NK-92 (cell line): ENCODE results near the gene ANKRD66.

Experiments used
- DNase-seq: peaks from one replicate; lab custom pipeline; 2025; ENCODE audit not compliant: unreplicated experiment; lab: John Stamatoyannopoulos, UW

The ANKRD66 gene

DNA sequence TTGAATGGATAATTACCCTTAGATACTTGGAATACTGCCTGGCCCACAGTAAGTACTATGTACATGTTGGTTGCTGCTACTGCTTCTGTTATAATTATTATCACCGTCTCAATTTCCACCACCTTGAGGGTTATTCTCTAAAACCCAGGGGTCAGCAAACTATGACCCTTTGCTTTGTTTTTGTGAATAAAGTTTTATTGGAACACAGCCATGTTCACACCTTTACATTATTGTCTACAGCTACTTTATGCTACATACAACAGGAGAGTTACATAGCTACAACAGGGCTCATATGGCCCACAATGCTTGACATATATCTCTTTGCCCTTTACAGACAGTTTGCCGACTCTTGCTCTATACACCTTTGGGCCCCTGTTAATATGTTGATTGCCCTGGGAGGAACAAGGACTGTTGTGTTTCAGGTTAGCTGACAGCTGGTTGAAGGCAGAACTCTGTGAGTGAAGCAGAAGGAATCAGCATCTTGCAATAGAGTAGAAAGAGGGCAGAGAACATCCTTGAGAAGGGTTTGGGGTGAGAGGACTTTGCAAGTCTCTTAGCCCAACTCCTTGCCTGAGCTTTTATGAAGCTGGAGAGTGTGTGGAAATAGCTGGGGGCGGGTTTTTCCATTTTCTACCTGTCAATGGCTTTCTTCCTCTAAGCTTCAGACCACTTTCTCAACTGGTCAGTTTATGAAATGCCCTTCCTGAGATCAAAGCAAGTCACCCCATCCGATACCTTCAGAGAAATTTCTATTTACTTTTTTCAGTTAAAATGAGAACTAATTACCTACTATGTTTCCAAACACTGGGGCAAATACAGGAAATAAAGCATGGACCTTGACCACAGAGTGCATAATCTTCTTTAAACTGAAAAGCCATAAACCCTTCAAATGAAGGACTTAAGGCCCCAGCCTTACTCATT is 43.0 kb downstream of the ANKRD66 start:
- no peak for DNase-seq

DNA sequence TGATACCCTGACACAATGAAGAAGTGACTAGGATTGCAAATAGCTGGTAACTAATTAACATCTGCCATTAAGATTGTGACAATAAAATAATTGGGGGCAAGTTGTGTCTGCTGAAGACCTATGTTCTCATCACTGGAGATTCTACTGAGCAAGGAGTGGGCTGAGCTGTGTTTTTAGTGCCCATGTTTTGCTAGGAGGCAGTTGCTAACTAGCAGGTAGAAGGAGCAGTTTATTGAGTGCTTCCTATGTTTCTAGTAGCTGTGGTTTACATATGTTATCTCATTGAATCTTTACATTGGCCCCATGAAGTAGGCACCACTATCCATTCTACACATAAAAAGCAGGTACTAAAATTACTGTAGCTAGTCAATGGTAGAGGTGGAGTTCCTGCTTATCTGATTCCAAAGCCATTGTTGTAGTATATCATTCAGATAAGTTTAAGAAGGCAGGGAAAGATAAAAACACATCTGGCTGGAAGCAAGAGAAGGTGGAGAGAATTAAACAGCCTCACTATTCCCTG is 43.7 kb downstream of the ANKRD66 start:
- DNase-seq, result no peak

DNA sequence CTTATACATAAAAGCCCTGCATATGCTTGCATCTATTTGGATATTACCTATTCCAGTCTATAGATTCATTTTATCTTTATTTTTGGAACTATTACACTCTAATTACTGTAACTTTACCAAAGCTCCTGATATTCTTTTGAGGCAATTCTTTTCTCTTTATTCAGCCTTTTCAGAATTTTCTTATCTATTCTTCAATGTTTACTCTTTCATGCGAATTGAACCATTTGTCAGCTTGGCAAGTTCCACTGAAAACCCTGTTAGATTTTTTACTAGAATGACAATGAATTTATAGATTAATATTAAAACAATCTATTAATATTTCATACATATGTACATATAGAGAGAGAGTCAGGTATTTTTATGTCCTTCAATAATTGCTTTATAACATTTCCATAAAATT is 45.9 kb downstream of the ANKRD66 start:
- no peak for DNase-seq

DNA sequence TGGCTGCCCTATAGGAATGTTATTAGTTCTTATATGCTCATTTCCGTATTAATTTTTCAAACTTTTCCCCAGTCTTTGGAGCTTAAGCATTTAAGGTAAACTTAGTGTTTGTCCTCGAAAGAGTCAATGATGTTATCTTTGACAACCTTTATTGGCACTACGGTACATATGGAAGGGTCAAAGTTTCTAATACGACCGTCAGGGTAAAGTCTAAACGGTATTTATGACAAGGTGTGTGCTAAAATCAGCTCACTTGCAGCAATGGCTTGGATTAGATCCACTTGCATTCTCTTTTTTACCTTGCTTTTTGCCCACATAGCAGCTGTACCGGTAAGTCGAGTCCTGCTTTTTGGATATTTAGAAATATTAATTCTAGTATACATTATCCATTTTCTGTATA is 46.4 kb downstream of the ANKRD66 start, which contains the start of gene MEP1A:
TSS of gene MEP1A (plus strand) at position 252 of the 400 bp plus-strand sequence. CDS start at position 262, 10 bp downstream.
- no peak for DNase-seq

DNA sequence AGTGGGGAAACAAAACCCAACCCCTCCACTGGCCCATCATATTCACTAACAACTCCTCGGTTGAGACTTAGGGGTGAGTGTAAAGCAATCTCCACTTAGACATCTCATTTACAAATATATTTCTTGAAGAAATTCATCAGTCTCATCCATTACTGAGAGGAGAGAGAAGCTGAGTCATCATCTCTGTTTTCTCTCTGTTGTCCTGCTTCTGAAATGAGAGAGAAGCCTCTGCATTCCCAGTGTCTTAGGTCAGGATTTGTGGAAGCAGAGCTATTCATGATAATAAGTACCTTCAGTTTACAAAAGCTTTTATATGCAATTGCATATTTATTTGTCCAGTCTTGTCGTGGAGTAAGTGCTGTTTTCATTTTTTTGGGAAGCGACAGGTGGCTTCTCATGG is 47.3 kb downstream of the ANKRD66 start:
- DNase-seq, result no peak

DNA sequence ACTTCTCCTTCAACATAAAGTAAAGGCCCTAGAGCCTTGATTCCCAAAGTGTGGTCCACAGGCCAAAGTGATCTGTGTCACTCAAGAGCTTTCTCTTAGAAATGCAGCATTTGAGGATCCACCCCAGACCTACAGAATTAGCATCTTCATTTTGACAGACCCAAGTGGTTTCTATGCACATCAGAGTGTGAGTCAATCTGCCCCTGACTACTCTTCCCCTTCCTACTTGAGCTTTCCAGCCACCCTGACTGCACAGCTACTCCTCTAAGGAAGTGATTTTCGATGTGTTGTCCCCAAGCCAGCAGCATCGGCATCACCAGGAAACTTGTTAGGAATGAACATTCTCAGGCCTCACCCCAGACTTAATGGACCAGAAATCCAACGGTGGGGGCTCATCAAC is 49.1 kb downstream of the ANKRD66 start:
- DNase-seq, result no peak

DNA sequence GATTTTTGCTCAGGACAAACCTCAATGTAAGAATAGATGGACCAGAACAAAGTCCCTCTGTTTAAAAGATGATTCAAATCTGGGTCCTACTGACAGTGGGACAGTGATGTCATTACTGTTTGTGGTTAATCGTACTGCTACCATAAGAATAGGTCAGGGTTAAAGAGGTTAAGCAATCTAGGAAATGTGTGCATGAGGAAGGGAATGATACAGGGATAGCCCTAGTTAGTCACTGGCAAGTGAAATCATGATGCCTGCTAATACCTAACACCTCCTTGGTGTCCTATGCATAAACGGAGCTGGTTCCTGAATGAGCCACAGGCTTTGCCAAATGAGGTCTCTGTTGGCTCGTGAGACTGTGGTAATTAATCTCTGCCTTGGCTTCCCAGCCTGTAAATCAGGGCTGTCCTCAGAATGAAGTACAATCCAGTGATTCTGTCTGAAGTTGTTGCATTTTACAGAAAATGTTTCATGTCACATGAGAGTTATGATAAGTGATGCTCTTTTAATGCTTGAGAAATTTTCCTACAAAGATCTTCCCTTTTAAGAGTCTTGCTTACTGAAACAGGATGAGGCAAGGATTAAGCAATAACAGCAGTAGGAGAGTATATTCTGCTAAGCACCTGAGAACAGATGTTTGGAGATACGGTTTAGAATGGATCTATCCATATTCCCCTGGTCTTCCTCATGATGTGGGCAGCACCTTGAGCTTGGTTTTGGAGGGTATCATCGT is 50.3 kb downstream of the ANKRD66 start:
- no peak for DNase-seq

DNA sequence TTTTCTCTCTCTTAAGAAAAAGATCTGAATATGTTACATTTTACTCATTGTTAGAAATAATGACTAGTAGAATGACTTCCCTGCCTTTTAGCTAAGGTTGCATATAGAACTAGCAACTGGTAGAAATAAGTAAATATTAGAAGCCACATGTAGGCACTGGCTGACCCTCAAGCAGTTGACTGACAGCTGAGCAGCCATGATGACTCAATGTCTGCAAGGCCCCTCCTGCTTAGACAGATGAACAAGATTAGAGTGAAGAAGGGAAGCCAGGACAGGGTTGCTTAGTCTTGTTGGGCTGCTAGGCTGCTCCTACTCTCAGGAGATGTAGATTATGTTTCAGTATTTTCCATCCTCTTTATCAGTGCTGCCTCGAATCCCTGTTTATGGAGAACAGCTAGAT is 52.9 kb downstream of the ANKRD66 start:
- no peak for DNase-seq

DNA sequence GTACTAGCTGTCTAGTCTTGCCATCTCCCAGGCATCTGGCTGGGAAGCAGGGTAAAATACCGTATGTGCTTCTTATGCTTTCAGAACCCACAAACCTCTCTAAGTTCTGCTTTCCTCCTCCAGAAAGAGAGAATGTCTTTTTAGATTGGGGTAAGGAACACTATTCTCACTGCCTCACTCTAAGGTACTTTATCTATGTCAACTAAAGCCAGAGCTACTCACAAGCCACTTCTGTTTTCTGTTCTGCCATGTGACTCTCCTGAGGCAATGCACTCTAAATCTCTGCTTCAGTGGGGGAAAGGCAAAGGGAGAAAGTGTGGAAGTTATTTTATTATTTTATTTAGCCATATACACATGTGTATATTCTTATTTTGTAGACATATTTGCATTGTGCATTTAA is 62.1 kb downstream of the ANKRD66 start:
- DNase-seq, result no peak
